Measurements from ENCODE around the gene CDC27. TPM values are rescaled to one million over a fixed set of nuclear protein-coding genes. Genes with fewer than 3 reads are reported as not detected.

The CDC27 gene
- total RNA-seq, 1 experiment from 2014 or later = 191 TPM

DNA sequence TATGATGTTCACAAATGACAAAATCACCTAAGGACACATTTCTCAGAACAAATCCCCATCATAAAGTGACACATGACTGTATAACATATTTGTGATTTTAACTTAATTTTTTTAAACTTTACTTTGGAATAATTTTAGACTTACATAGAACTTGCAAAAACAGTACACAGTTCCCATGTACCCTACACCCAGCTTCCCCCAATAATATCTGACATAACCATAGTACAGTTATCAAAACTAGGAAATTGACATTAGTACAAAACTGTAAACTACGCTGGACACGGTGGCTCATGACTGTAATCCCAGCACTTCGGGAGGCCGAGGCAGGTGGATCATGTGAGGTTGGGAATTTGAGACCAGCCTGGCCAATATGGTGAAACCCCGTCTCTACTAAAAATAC lies 24.8 kb downstream of the CDC27 start:
- Histone ChIP-seq H3K27me3 (ENCODE audit: insufficient read depth, low read length) (no peaks in the 10 kb centered on the region), H3K9me2 (ENCODE audit: insufficient read depth) (no peaks in the 10 kb centered on the region), H3K4me2 (ENCODE audit: low read length) (no peak overlapping the region), H3K4me3 (replicated peaks in 1 of 2; ENCODE audit: low read depth in 1 of 2, low read length in 2 of 2) (no peak overlapping the region), H4K20me1 (ENCODE audit: insufficient read depth) (no peaks in the 10 kb centered on the region), H3K79me2 (ENCODE audit: insufficient read depth, low read length) (peaks cover 56% of the 10 kb centered on the region), H3K9me3 (ENCODE audit: control insufficient read depth in 1 of 2, insufficient read depth in 1 of 2, low read depth in 1 of 2, low read length in 2 of 2) (no peaks in the 10 kb centered on the region), H3K9ac (ENCODE audit: low read length) (no peak overlapping the region), H3K4me1 (ENCODE audit: control insufficient read depth in 1 of 2, insufficient read depth in 2 of 2, low read length in 2 of 2) (no peaks in the 10 kb centered on the region), H2AFZ (ENCODE audit: low read depth, low read length, poor library complexity, severe bottlenecking) (no peak overlapping the region), H3K36me3 (ENCODE audit: control insufficient read depth in 1 of 2, insufficient read depth in 2 of 2, low read length in 2 of 2) (peaks cover 8 to 34% of the 10 kb centered on the region in 2 experiments; a peak in 3 of 4 replicates), H3K27ac (ENCODE audit: low read depth, low read length) (no peak overlapping the region)
- ChIA-PET RAD21 (ENCODE audit: low non-redundant PET in 1 of 2, low total read pairs in 2 of 2, uncharacterized antibody in 2 of 2, unreplicated experiment in 2 of 2) (no interaction called here), CTCF (no interaction called here), POLR2A (no interaction called here)
- DNase-seq (ENCODE audit: low read depth, low spot score) (no peak), ATAC-seq (no peak)
- intact Hi-C loops (cut with micrococcal nuclease) = loop anchor here (10.0 kb wide), 1 partner anchor 151 kb away; no protein-coding TSS in a partner anchor
- no TSS peak for BruUV-seq (replicated peaks)
- no peak for TF ChIP-seq ZBTB33 (IDR thresholded peaks at IDR 0.05; ENCODE audit: extremely low read depth, insufficient replicate concordance, low read length)
- TF ChIP-seq ZNF274 (IDR thresholded peaks at IDR 0.05; ENCODE audit: low read depth, low read length) = no peak
- no peak for TF ChIP-seq TCF7L2 (IDR thresholded peaks at IDR 0.05; ENCODE audit: borderline replicate concordance, extremely low read depth, insufficient read depth, insufficient read length)
- TF ChIP-seq SRF (IDR thresholded peaks at IDR 0.05; ENCODE audit: low read depth) = no peak
- no peak for TF ChIP-seq CBX3 (IDR thresholded peaks at IDR 0.05; ENCODE audit: low read depth)
- TF ChIP-seq, protein P1, sequence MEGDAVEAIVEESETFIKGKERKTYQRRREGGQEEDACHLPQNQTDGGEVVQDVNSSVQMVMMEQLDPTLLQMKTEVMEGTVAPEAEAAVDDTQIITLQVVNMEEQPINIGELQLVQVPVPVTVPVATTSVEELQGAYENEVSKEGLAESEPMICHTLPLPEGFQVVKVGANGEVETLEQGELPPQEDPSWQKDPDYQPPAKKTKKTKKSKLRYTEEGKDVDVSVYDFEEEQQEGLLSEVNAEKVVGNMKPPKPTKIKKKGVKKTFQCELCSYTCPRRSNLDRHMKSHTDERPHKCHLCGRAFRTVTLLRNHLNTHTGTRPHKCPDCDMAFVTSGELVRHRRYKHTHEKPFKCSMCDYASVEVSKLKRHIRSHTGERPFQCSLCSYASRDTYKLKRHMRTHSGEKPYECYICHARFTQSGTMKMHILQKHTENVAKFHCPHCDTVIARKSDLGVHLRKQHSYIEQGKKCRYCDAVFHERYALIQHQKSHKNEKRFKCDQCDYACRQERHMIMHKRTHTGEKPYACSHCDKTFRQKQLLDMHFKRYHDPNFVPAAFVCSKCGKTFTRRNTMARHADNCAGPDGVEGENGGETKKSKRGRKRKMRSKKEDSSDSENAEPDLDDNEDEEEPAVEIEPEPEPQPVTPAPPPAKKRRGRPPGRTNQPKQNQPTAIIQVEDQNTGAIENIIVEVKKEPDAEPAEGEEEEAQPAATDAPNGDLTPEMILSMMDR (IDR thresholded peaks at IDR 0.05 in 2 of 3, conservative IDR thresholded peaks at IDR 0.05 in 1 of 3; ENCODE audit: borderline replicate concordance in 1 of 3, insufficient read depth in 1 of 3, low read depth in 2 of 3, low read length in 2 of 3) = no peak
- TF ChIP-seq POLR2AphosphoS5 (IDR thresholded peaks at IDR 0.05; ENCODE audit: low read depth, low read length) = no peak
- no peak for TF ChIP-seq EGR1 (IDR thresholded peaks at IDR 0.05; ENCODE audit: low read depth)
- TF ChIP-seq EZH2 (IDR thresholded peaks at IDR 0.05) = no peak
- TF ChIP-seq CEBPB (IDR thresholded peaks at IDR 0.05; ENCODE audit: low read depth) = no peak
- TF ChIP-seq YY1 (IDR thresholded peaks at IDR 0.05; ENCODE audit: extremely low read depth, insufficient replicate concordance, low read depth, low read length) = no peak
- TF ChIP-seq, protein P2, sequence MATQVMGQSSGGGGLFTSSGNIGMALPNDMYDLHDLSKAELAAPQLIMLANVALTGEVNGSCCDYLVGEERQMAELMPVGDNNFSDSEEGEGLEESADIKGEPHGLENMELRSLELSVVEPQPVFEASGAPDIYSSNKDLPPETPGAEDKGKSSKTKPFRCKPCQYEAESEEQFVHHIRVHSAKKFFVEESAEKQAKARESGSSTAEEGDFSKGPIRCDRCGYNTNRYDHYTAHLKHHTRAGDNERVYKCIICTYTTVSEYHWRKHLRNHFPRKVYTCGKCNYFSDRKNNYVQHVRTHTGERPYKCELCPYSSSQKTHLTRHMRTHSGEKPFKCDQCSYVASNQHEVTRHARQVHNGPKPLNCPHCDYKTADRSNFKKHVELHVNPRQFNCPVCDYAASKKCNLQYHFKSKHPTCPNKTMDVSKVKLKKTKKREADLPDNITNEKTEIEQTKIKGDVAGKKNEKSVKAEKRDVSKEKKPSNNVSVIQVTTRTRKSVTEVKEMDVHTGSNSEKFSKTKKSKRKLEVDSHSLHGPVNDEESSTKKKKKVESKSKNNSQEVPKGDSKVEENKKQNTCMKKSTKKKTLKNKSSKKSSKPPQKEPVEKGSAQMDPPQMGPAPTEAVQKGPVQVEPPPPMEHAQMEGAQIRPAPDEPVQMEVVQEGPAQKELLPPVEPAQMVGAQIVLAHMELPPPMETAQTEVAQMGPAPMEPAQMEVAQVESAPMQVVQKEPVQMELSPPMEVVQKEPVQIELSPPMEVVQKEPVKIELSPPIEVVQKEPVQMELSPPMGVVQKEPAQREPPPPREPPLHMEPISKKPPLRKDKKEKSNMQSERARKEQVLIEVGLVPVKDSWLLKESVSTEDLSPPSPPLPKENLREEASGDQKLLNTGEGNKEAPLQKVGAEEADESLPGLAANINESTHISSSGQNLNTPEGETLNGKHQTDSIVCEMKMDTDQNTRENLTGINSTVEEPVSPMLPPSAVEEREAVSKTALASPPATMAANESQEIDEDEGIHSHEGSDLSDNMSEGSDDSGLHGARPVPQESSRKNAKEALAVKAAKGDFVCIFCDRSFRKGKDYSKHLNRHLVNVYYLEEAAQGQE (IDR thresholded peaks at IDR 0.05; ENCODE audit: low read depth) = no peak
- no peak for TF ChIP-seq SP1 (IDR thresholded peaks at IDR 0.05; ENCODE audit: low read depth)
- TF ChIP-seq FOSL1 (IDR thresholded peaks at IDR 0.05; ENCODE audit: low read depth) = no peak
- no peak for TF ChIP-seq POLR2A (IDR thresholded peaks at IDR 0.05; ENCODE audit: borderline replicate concordance, extremely low read depth, insufficient read depth, insufficient read length)
- TF ChIP-seq ELF1 (IDR thresholded peaks at IDR 0.05; ENCODE audit: borderline replicate concordance, low read depth) = no peak

Measured in HCT116 (cell line).